ENCODE results near the gene PARD3.

Gene PARD3

GRCh38 chr10:34565934-34566333 lies 249.2 kb downstream of the PARD3 start:
- DNase-seq: no peak

- no peak for DNase-seq
These were observed 257.0 kb downstream of the PARD3 start for GRCh38 chr10:34558093-34558583.

GRCh38 chr10:34557173-34557572 lies 257.9 kb downstream of the PARD3 start:
- DNase-seq: no peak

- no peak for DNase-seq
These were observed 259.4 kb downstream of the PARD3 start for GRCh38 chr10:34555653-34556052.

GRCh38 chr10:34553747-34554146 lies 261.3 kb downstream of the PARD3 start:
- no peak for DNase-seq

GRCh38 chr10:34551295-34551694 lies 263.8 kb downstream of the PARD3 start:
- no peak for DNase-seq

GRCh38 chr10:34549953-34550352 lies 265.1 kb downstream of the PARD3 start:
- DNase-seq: no peak

GRCh38 chr10:34549001-34549400 lies 266.1 kb downstream of the PARD3 start:
- DNase-seq: no peak

- DNase-seq: no peak
These were observed 266.6 kb downstream of the PARD3 start for GRCh38 chr10:34548466-34548865.

- DNase-seq: no peak
These were observed 267.4 kb downstream of the PARD3 start for GRCh38 chr10:34547695-34548094.

GRCh38 chr10:34547291-34547690 lies 267.8 kb downstream of the PARD3 start:
- no peak for DNase-seq

GRCh38 chr10:34544400-34544799 lies 270.7 kb downstream of the PARD3 start:
- no peak for DNase-seq

- DNase-seq: no peak
These were observed 271.4 kb downstream of the PARD3 start for GRCh38 chr10:34543716-34544115.

- DNase-seq: no peak
These were observed 274.6 kb downstream of the PARD3 start for GRCh38 chr10:34540492-34540891.

- no peak for DNase-seq
These were observed 275.4 kb downstream of the PARD3 start for GRCh38 chr10:34539533-34540315.

GRCh38 chr10:34538281-34538829 lies 276.7 kb downstream of the PARD3 start:
- DNase-seq: no peak

- DNase-seq: no peak
These were observed 277.4 kb downstream of the PARD3 start for GRCh38 chr10:34537629-34538231.

- no peak for DNase-seq
These were observed 279.2 kb downstream of the PARD3 start for GRCh38 chr10:34535872-34536271.

- no peak for DNase-seq
These were observed 284.3 kb downstream of the PARD3 start for GRCh38 chr10:34530778-34531177.

- DNase-seq: no peak
These were observed 286.8 kb downstream of the PARD3 start for GRCh38 chr10:34528320-34528719.

- no peak for DNase-seq
These were observed 288.1 kb downstream of the PARD3 start for GRCh38 chr10:34526758-34527730.

GRCh38 chr10:34526186-34526585 lies 288.9 kb downstream of the PARD3 start:
- no peak for DNase-seq
